HG03139 (cell line): Measurements from ENCODE around the gene SMYD3.

Experiments used
- ATAC-seq: cut with Tn5 transposase; IDR thresholded peaks from one replicate; pipeline ENCODE4 v1.9.1; 2021; ENCODE audit not compliant: unreplicated experiment

The SMYD3 gene

GRCh38 chr1:246281195-246281594 is 225.9 kb downstream of the SMYD3 start:
- ATAC-seq = no peak

DNA sequence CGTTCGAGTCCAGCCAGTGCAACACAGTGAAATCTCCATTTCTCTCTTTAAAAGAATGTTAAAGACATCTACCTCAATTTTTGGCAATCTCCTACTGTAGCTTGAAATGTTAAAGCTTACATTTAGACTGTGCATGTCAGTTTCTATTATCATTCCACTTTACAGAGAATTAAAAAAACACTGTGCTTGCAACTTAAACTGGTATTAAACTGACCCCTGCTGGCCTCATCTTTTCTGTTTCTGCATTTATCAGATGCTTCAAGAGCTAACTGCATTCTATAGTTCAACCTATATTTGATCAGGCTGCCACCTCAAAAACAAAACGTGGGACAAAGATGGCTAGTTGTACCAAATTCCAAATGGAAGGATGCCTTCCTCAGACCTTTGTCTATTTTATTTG is 226.5 kb downstream of the SMYD3 start:
- ATAC-seq = no peak

DNA sequence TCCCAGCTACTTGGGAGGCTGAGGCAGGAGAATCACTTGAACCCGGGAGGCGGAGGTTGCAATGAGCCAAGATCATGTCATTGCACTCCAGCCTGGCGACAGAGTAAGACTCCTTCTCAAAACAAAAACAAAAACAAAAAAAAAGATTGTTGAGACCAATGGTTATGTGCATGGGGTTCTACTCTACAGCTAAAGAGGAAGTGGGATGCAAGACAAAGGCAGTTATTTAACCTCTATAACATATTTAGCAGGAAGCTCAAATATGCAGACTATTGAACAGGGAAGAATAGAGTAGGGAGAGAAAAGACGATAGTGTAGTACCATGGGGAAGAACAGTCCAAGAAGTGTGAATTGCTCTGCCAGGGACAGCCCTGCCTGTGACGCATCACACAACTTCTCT is 227.7 kb downstream of the SMYD3 start:
- no peak for ATAC-seq

DNA sequence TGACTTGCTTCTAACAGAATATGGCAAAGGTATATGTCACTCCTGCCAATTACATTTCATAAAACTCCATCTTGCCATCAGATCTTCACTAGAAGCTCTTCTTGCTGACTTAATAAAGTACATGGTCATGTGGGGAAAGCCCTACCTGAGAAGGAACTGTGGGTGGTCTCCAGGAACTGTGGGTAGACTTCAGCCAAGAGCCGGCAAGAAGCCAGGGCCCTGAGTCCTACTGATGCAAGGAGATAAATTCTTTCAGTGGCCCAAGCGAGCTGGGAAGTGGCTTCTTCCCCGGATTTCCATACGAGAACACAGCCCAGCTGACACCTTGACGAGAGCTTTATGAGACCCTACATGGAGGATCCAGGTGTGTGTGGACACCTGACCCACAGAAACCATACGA is 228.7 kb downstream of the SMYD3 start:
- ATAC-seq = no peak

DNA sequence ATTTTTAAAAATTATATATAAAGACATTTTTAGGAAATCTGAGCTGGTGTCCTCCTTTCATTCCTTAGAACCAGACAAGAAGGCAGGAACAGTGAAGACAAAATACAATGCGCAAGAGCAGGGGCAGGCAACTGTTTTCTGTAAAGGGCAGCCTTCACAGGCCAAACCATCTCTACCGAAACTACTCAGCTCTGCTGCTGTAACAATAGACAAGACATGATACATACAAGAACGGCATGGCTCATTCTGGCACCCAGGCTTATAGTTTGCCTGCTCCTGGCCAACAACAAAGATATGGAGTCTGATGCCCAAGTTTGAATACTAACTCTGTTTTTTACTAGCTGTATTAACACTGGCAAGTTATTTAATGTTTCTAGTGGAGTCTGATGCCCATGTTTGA is 232.0 kb downstream of the SMYD3 start:
- ATAC-seq = no peak

DNA sequence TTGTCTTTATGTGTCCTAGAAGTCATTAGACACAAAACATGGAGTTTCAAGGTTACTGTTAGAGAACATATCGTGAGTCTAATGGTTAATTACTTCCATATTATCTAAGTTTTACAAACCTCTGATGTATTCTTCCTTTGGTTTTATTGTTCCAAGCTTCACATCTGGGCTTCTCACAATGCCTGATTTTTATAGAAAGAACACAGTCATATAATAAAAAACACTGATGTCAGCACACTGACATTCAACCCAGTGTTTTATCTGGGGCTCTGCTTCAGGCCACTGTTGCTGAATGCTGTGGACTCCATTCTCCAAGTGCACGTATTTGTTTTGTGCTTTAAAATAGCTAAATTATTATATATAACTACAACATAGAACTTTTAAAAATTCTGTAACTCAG is 232.9 kb downstream of the SMYD3 start:
- no peak for ATAC-seq

- no peak for ATAC-seq
Observed at GRCh38 chr1:246271516-246271915, 235.6 kb downstream of the SMYD3 start.

- ATAC-seq = peak; percentile 95
Observed at GRCh38 chr1:246270236-246270635, 236.8 kb downstream of the SMYD3 start.

- ATAC-seq = no peak
Observed at GRCh38 chr1:246269466-246269865, 237.6 kb downstream of the SMYD3 start.

DNA sequence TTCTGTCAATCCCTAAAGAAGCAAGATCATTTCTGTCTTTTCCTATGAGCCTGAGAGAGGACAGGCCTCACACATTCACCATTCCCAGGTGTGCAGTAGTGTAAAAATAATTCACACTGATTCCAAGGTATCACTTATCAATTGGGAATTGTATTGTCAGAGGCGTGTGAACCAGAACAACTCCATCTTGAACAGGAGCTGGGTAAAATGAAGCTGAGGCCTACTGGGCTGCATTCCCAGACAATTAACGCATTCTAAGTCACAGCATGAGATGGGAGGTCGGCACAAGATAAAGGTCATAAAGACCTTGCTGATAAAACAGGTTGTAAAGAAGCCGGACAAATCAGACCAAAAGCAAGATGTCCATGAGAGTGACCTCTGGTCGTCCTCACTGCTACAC is 239.2 kb downstream of the SMYD3 start:
- no peak for ATAC-seq

- no peak for ATAC-seq
Observed at GRCh38 chr1:246267426-246267825, 239.7 kb downstream of the SMYD3 start.

GRCh38 chr1:246265481-246265880 is 241.6 kb downstream of the SMYD3 start:
- no peak for ATAC-seq

GRCh38 chr1:246262281-246262680 is 244.8 kb downstream of the SMYD3 start:
- no peak for ATAC-seq

DNA sequence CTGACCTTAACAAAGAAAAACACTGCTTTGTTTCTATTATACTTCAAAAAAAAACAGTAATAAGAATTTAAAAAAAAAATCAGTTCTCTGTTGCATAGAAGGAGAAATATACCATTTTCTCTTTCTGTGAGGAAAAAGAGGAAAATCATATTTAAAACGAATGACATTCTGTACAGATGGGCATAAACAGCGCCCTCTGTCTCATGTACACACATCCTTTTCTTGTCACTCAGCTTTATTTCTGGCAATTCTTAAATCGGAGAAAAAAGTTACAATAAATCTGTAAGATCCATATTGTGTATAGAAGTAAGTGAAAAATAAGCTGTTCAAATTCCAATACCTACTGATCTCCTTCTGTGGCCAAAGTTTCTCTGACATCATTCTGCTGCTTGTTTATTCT is 245.4 kb downstream of the SMYD3 start:
- no peak for ATAC-seq

DNA sequence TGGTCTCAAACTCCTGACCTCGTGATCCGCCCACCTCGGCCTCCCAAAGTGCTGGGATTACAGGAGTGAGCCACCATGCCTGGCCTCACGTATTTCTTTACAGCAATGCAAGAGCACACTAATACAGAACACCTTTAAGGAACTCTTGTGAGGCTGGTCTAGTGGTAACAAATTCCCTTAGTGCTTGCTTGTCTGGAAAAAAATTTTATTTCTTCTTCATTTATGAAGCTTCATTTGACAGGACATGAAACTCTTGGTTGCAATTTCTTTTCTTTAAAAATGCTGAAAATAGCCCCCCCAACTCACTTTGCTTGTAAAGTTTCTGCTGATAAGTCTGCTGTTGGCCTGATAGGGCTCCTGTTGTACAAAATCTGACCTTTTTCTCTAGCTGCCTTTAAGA is 248.8 kb downstream of the SMYD3 start:
- no peak for ATAC-seq

DNA sequence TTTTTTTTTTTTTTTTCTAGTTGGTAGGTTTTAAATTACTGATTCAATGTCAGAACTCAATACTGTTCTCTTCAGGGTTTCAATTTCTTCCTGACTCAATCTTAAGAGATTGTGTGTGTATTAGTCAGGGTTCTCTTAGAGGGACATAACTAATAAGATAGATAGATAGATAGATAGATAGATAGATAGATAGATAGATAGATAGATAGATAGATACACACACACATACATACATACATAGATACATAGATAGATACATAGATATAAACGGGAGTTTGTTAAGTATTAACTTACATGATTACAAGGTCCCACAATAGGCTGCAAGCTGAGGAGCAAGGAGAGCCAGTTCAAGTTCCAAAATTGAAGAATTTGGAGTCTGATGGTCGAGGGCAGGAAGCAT is 251.3 kb downstream of the SMYD3 start:
- no peak for ATAC-seq

DNA sequence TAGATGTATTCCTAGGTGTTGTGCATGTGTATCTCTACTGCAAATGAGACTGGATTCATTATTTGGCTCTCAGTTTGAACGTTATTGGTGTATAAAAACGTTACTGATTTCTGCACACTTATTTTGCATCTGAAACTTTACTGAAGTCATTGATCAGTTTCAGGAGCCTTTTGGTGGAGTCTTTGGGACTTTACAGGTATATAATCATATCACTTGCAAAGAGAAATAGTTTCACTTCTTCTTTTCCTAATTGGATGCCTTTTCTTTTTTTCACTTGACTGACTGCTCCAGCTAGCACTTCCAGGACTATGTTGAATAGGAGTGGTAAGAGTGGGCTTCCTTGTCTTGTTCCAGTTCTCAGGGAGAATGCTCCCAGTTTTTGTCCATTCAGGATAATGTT is 252.2 kb downstream of the SMYD3 start:
- ATAC-seq = no peak

GRCh38 chr1:246246430-246246829 is 260.6 kb downstream of the SMYD3 start:
- no peak for ATAC-seq

GRCh38 chr1:246245541-246245940 is 261.5 kb downstream of the SMYD3 start:
- ATAC-seq = no peak

GRCh38 chr1:246232126-246232525 is 275.0 kb downstream of the SMYD3 start:
- ATAC-seq = no peak

DNA sequence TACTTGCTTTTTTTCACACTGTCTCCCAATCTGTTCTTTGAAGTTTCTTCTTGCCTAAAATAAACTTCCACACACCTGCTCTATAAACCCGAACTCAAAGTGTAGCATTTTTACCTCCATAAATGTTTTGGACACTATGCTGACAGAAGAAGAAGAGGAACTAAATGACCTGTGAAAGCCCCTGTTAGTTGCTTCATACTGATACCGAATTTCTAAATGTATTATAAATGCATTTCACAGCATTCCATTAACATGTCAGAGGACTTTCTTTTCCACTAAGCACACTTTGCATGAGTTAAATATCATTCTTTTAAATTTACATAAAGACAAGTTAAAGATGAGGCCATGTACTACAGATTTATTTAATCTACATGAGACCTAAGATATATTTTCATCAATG is 281.0 kb downstream of the SMYD3 start:
- no peak for ATAC-seq

DNA sequence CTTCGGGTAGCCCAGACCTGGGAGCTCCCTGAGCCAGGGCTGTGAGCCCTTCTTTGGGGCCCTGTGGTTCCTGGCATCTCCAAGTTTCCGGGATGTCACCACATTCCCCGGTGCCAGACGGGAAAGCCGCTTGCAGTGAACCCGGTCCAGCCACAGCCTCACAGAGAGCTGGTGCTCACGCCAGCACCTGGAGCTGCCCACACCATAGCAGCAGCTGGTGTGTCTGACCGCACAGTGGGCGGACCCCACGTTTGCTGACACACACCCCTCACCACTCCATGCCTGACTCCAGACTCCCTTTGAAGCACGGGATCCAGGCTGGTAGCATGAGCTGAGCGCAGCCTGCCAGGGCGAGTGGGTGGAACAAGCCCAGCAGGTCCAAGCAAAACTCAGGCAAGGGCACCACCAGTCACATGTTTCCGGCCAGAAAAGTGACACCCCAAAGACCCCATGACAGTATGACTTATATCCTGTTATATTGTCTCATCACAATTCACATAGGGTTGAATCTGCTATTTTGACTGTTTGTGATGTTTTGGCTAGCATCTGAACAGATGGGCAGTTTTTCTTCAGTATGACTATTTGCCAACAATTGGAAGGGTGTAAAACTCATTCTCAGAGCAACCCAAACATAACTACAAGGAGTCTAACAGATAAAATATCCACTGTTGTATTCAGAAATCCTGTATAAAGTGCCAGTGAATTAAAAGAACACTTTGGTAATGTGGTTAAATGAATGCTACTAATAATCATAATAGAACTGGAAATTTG is 285.4 kb downstream of the SMYD3 start:
- ATAC-seq = no peak

DNA sequence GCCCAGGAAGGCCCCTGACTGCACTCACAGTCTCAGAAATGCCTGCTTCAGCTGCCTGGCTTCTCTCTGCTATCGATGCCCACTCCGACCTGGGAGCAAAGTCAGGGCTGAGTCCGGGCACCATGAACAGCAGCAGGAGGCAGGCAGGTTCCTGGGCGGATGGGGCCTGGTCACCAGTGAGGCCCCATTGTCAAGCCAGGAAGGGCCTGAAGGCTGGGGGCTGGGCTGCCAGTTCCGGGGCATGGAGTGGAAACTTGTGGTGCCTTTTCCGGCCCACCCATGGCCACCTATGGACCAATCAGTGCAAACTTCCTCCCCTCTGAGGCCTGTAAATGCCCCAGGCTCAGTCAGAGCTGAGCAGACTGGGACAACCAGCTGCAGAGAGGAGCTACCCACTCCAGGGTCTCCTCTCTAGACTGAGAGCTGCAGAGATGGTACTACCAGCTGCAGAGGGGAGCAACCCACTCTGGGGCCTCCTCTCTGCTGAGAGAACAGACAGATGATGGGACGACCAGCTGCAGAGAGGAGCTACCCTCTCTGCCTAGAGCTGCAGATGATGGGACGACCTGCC is 286.5 kb downstream of the SMYD3 start:
- no peak for ATAC-seq
